C4-2B (cell line): Measurements from ENCODE around the gene PTGR3.

Experiments used
- CTCF ChIP-seq: fragments of 450-650 bp; conservative IDR thresholded peaks from 2 replicates; pipeline ENCODE4 v1.5.1; 2017; ENCODE audit warnings: mild to moderate bottlenecking
- ZFX ChIP-seq: fragments of 450-650 bp; IDR thresholded peaks from 2 replicates; pipeline ENCODE4 v1.6.1; 2017

GRCh38 chr18:75167137-75167536 is 41.8 kb downstream of the PTGR3 start:
- TF ChIP-seq CTCF (no peak), ZFX (no peak)
